Stimulated activated CD4-positive, alpha-beta T cell treated with anti-CD3 and anti-CD28 coated beads, Interleukin-1b, Interleukin-23, amount 100 ng/mL, for 24 hours (primary cell): ENCODE results near the gene TMTC2.

ENCODE experiments used
- DNase-seq, 4 experiments: peaks; one replicate each; pipeline ENCODE4 v3.0.0-alpha.2; 2020; ENCODE audit warnings: low read depth in 4 of 4, low spot score in 1 of 4

Gene TMTC2

GRCh38 chr12:83179999-83180398, 493.3 kb downstream of the TMTC2 start:
- no peak for DNase-seq

- DNase-seq, result no peak
These were observed 494.4 kb downstream of the TMTC2 start for GRCh38 chr12:83181074-83181473.

GRCh38 chr12:83183132-83183531, 496.4 kb downstream of the TMTC2 start:
- DNase-seq, result no peak
